Ovary (tissue), 3 donors: Measurements from ENCODE around the gene CD48.

Experiments
- CTCF ChIP-seq, 3 donors: fragments of 450-650 bp in 2 of 3; fragments of 200-600 bp in 1 of 3; IDR thresholded peaks; one replicate each; pipeline versions ENCODE4 v1.5.1 to v1.8.0; 2016 to 2022; ENCODE audit warnings: antibody characterized with exemption in 3 of 3, mild to moderate bottlenecking in 1 of 3
- EP300 ChIP-seq: sonication (generic); formaldehyde crosslinking; IDR thresholded peaks from one replicate; pipeline ENCODE4 v1.6.1; 2017; ENCODE audit warnings: antibody characterized with exemption
- POLR2A ChIP-seq: fragments of 450-650 bp; IDR thresholded peaks from one replicate; pipeline ENCODE4 v1.6.1; 2017; ENCODE audit warnings: antibody characterized with exemption, mild to moderate bottlenecking, moderate library complexity
- donor health status: DM: no; HTN: no; CAD: no.

DNA sequence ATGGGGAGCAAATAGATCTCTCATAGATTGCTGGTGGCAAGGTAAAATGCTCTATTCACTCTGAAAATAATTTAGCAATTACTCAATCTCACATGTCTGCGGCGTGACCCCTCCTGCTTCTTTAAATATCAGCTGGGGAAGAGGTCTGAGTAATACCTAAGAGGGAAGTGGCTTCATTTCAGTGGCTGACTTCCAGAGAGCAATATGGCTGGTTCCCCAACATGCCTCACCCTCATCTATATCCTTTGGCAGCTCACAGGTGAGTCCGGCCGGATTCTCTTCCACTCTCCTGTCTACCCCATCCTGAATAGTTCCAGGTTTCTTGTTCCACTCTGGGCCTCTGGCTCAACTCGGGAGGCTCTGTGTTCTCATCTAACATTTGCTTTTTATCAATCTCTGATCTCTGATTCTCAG, 27.5 kb upstream of the CD48 start, which contains the start of gene SLAMF7:
- TF ChIP-seq CTCF (IDR thresholded peaks at IDR 0.05) (no peak), EP300 (no peak), POLR2A (no peak)
